ENCODE data around the gene TMEM266. TPM values are rescaled to one million over a fixed set of nuclear protein-coding genes. Genes with fewer than 3 reads are reported as not detected.

The TMEM266 gene
- total and polyA plus RNA-seq, 3 donors from 2014 or later, result 4.2 to 12.4 (median 6.0) TPM

- H3K9me3 ChIP-seq, result no peaks in the 10 kb centered on the region
- 45 to 50% methylated on average over 12 to 18 of the region's 18 CpGs for WGBS, 2 donors
- no peak overlapping the region for H3K27ac ChIP-seq
- no peaks in the 10 kb centered on the region for H3K27me3 ChIP-seq
- H3K4me1 ChIP-seq, result peaks cover 16% of the 10 kb centered on the region
- peak; percentile 41 for DNase-seq
- intact Hi-C loops (cut with DNase I; ENCODE audit: low total_unique reads), result no loop called here
- H3K36me3 ChIP-seq (ENCODE audit: low read depth, missing control alignments), result no peaks in the 10 kb centered on the region
- TF ChIP-seq CTCF (IDR thresholded peaks at IDR 0.05) (no peak), POLR2A (IDR thresholded peaks at IDR 0.05) (no peak)
- H3K4me3 ChIP-seq, result no peak overlapping the region
These were observed 136.8 kb downstream of the TMEM266 start for GRCh38 chr15:76196269-76197231.

- no peak overlapping the region for H3K4me3 ChIP-seq
- H3K4me1 ChIP-seq, result peaks cover 16% of the 10 kb centered on the region
- intact Hi-C loops (cut with DNase I; ENCODE audit: low total_unique reads), result no loop called here
- no peak for DNase-seq
- 94 to 97% methylated on average over 5 to 8 of the region's 8 CpGs for WGBS, 2 donors
- no peaks in the 10 kb centered on the region for H3K27me3 ChIP-seq
- no peaks in the 10 kb centered on the region for H3K36me3 ChIP-seq (ENCODE audit: low read depth, missing control alignments)
- TF ChIP-seq CTCF (IDR thresholded peaks at IDR 0.05) (no peak), POLR2A (IDR thresholded peaks at IDR 0.05) (no peak)
- no peaks in the 10 kb centered on the region for H3K9me3 ChIP-seq
- H3K27ac ChIP-seq, result no peak overlapping the region
These were observed 138.1 kb downstream of the TMEM266 start for GRCh38 chr15:76197703-76198455.

- DNase-seq, result no peak
- H3K4me3 ChIP-seq, result no peak overlapping the region
- no peaks in the 10 kb centered on the region for H3K36me3 ChIP-seq (ENCODE audit: low read depth, missing control alignments)
- no peak overlapping the region for H3K27ac ChIP-seq
- no peak for TF ChIP-seq CTCF (IDR thresholded peaks at IDR 0.05)
- TF ChIP-seq POLR2A (IDR thresholded peaks at IDR 0.05), result no peak
- no peaks in the 10 kb centered on the region for H3K27me3 ChIP-seq
- intact Hi-C loops (cut with DNase I; ENCODE audit: low total_unique reads), result no loop called here
- 86 to 98% methylated on average over 2 to 6 of the region's 6 CpGs for WGBS, 2 donors
- no peaks in the 10 kb centered on the region for H3K9me3 ChIP-seq
- peaks cover 16% of the 10 kb centered on the region for H3K4me1 ChIP-seq
These were observed 138.8 kb downstream of the TMEM266 start for GRCh38 chr15:76198456-76199105.

- 78 to 86% methylated on average over 18 to 19 of the region's 19 CpGs for WGBS, 2 donors
- no peaks in the 10 kb centered on the region for H3K9me3 ChIP-seq
- no peak overlapping the region for H3K27ac ChIP-seq
- TF ChIP-seq CTCF (IDR thresholded peaks at IDR 0.05) (no peak), POLR2A (IDR thresholded peaks at IDR 0.05) (no peak)
- no peak for DNase-seq
- intact Hi-C loops (cut with DNase I; ENCODE audit: low total_unique reads), result no loop called here
- no peaks in the 10 kb centered on the region for H3K27me3 ChIP-seq
- no peaks in the 10 kb centered on the region for H3K36me3 ChIP-seq (ENCODE audit: low read depth, missing control alignments)
- peaks cover 16% of the 10 kb centered on the region for H3K4me1 ChIP-seq
- no peak overlapping the region for H3K4me3 ChIP-seq
These were observed 139.6 kb downstream of the TMEM266 start for GRCh38 chr15:76199106-76200082.

Measured in testis (tissue), 3 donors.